Measurements from ENCODE around the gene HTRA1. TPM values are rescaled to one million over a fixed set of nuclear protein-coding genes. Genes with fewer than 3 reads are reported as not detected.

The HTRA1 gene
- total and polyA plus RNA-seq, 10 of the 15 experiments (the other 5 are each of a cell fraction or from before 2014, with no cell fraction given): 0.13 TPM; not detected in 9

DNA sequence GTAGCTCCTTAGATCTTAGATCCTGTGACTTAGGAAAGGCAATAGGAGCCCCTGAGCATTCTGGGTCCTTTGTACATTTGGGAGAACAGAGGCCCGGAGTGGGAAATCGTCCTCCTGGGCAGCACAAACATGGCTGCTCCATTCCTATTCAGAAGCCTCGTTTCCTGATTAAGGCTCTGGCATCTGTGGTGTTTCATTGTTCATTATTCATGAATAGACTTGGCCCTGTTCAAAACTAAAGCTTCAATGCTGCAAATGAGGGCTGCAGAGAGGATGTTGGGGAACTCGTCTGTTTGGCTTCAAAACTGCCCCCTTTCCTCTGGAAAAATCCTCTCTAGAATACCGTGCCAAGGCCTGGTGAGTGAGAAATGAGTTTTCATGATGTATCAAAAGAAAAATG, 3.4 kb upstream of the HTRA1 start:
- SMC1A ChIA-PET (ENCODE audit: uncharacterized antibody, unreplicated experiment): no interaction called here
- ATAC-seq: no peak
- POLR2A ChIA-PET: no interaction called here

GRCh38 chr10:122458693-122459092, 2.7 kb upstream of the HTRA1 start:
- 38% methylated on average over 5 of the region's 6 CpGs for WGBS (ENCODE audit: insufficient coverage, insufficient replicate concordance, low lambda C conversion rate, missing lambda C conversion rate)
- H3K27me3 ChIP-seq (replicated peaks in 1 of 2; ENCODE audit: control insufficient read depth in 2 of 2, insufficient read depth in 2 of 2, low read length in 1 of 2): peaks cover 1 to 14% of the 10 kb centered on the region in 2 experiments
- ATAC-seq (no peak), FAIRE-seq (no peak), DNase-seq (ENCODE audit: low read depth, low spot score) (no peak)
- POLR2A ChIA-PET: no interaction called here
- CTCF ChIA-PET: no interaction called here
- H3K36me3 ChIP-seq (ENCODE audit: control insufficient read depth in 2 of 2, insufficient read depth in 2 of 2, low read length in 1 of 2): no peaks in the 10 kb centered on the region
- H3K27ac ChIP-seq (ENCODE audit: control insufficient read depth, insufficient read depth): no peak overlapping the region
- in situ Hi-C loops (cut with MboI): no loop called here
- SMC1A ChIA-PET (ENCODE audit: uncharacterized antibody, unreplicated experiment): no interaction called here
- no TSS peak for BruUV-seq (replicated peaks)
- H3K4me1 ChIP-seq (ENCODE audit: control insufficient read depth, insufficient read depth, low read length): no peaks in the 10 kb centered on the region
- H3K4me2 ChIP-seq (ENCODE audit: control insufficient read depth, insufficient read depth): no peak overlapping the region
- intact Hi-C loops (cut with micrococcal nuclease; ENCODE audit: unreplicated experiment): no loop called here
- no peaks in the 10 kb centered on the region for H3K79me2 ChIP-seq (ENCODE audit: control insufficient read depth, insufficient read depth, low read length)
- RAD21 ChIA-PET (ENCODE audit: unreplicated experiment): no interaction called here
- no peak overlapping the region for H3K9ac ChIP-seq (ENCODE audit: control insufficient read depth, insufficient read depth, low read length)
- TF ChIP-seq EP300 (IDR thresholded peaks at IDR 0.05; ENCODE audit: borderline replicate concordance in 1 of 2, control insufficient read depth in 1 of 2, low read depth in 2 of 2, low read length in 2 of 2): no peak
- TF ChIP-seq ZBTB40 (IDR thresholded peaks at IDR 0.05; ENCODE audit: borderline replicate concordance): no peak
- no peak for TF ChIP-seq MLLT1 (IDR thresholded peaks at IDR 0.05)
- no peak for TF ChIP-seq TARDBP (IDR thresholded peaks at IDR 0.05; ENCODE audit: borderline replicate concordance)
- TF ChIP-seq KDM1A (IDR thresholded peaks at IDR 0.05; ENCODE audit: borderline replicate concordance): no peak
- no peak for TF ChIP-seq TBL1XR1 (IDR thresholded peaks at IDR 0.05; ENCODE audit: low read depth, low read length)
- TF ChIP-seq KLF5 (IDR thresholded peaks at IDR 0.05; ENCODE audit: partially characterized antibody): no peak
- TF ChIP-seq, protein P1, sequence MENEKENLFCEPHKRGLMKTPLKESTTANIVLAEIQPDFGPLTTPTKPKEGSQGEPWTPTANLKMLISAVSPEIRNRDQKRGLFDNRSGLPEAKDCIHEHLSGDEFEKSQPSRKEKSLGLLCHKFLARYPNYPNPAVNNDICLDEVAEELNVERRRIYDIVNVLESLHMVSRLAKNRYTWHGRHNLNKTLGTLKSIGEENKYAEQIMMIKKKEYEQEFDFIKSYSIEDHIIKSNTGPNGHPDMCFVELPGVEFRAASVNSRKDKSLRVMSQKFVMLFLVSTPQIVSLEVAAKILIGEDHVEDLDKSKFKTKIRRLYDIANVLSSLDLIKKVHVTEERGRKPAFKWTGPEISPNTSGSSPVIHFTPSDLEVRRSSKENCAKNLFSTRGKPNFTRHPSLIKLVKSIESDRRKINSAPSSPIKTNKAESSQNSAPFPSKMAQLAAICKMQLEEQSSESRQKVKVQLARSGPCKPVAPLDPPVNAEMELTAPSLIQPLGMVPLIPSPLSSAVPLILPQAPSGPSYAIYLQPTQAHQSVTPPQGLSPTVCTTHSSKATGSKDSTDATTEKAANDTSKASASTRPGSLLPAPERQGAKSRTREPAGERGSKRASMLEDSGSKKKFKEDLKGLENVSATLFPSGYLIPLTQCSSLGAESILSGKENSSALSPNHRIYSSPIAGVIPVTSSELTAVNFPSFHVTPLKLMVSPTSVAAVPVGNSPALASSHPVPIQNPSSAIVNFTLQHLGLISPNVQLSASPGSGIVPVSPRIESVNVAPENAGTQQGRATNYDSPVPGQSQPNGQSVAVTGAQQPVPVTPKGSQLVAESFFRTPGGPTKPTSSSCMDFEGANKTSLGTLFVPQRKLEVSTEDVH (IDR thresholded peaks at IDR 0.05; ENCODE audit: low read depth, partially characterized antibody): no peak
- no peak overlapping the region for H2AFZ ChIP-seq (ENCODE audit: control insufficient read depth, low read depth, low read length)
- no peaks in the 10 kb centered on the region for H4K20me1 ChIP-seq (ENCODE audit: control insufficient read depth, insufficient read depth)
- no peaks in the 10 kb centered on the region for H3K9me3 ChIP-seq (replicated peaks; ENCODE audit: control insufficient read depth, insufficient read depth, low read length)
- no peak overlapping the region for H3K4me3 ChIP-seq

More for the DNA sequence above, 3.4 kb upstream of the HTRA1 start:
- H3K79me2 ChIP-seq (ENCODE audit: control insufficient read depth, insufficient read depth, low read length): no peaks in the 10 kb centered on the region
- TF ChIP-seq CHD2 (IDR thresholded peaks at IDR 0.05; ENCODE audit: borderline replicate concordance, low read depth, low read length): no peak
- H3K9me3 ChIP-seq (replicated peaks; ENCODE audit: control insufficient read depth, insufficient read depth, low read length): no peaks in the 10 kb centered on the region
- DNase-seq (ENCODE audit: low read depth, low spot score): no peak
- no peak overlapping the region for H2AFZ ChIP-seq (ENCODE audit: control insufficient read depth, low read depth, low read length)
- no peak overlapping the region for H3K9ac ChIP-seq (ENCODE audit: control insufficient read depth, insufficient read depth, low read length)
- H3K4me2 ChIP-seq (ENCODE audit: control insufficient read depth, insufficient read depth): no peak overlapping the region
- H3K36me3 ChIP-seq (ENCODE audit: control insufficient read depth in 2 of 2, insufficient read depth in 2 of 2, low read length in 1 of 2): no peaks in the 10 kb centered on the region
- ChIA-PET CTCF (no interaction called here), RAD21 (ENCODE audit: unreplicated experiment) (no interaction called here)
- intact Hi-C loops (cut with micrococcal nuclease; ENCODE audit: unreplicated experiment): no loop called here
- no peaks in the 10 kb centered on the region for H3K4me1 ChIP-seq (ENCODE audit: control insufficient read depth, insufficient read depth, low read length)
- no TSS peak for BruUV-seq (replicated peaks)
- no peak overlapping the region for H3K4me3 ChIP-seq
- no peak overlapping the region for H3K27ac ChIP-seq (ENCODE audit: control insufficient read depth, insufficient read depth)
- no peak for FAIRE-seq
- peaks cover 0 to 14% of the 10 kb centered on the region in 2 experiments for H3K27me3 ChIP-seq (replicated peaks in 1 of 2; ENCODE audit: control insufficient read depth in 2 of 2, insufficient read depth in 2 of 2, low read length in 1 of 2)
- in situ Hi-C loops (cut with MboI): no loop called here
- 1% methylated on average over 5 of the region's 5 CpGs for WGBS (ENCODE audit: insufficient coverage, insufficient replicate concordance, low lambda C conversion rate, missing lambda C conversion rate)
- H4K20me1 ChIP-seq (ENCODE audit: control insufficient read depth, insufficient read depth): no peaks in the 10 kb centered on the region

Data from GM12878 (cell line).